DOHH2 (cell line): ENCODE results near the gene CASQ1.

ENCODE experiments used
- H3F3A ChIP-seq: fragments of 200-600 bp; sonication (generic), shearing (Covaris generic); 2 replicates; pipeline ENCODE4 v1.6.0; 2016; ENCODE audit warnings: antibody characterized with exemption, mild to moderate bottlenecking; ENCODE audit not compliant: control insufficient read depth, insufficient read depth
- H3K27ac ChIP-seq: fragments of 200-600 bp; sonication (generic); 2 replicates; pipeline ENCODE4 v1.5.1; 2014; ENCODE audit warnings: low read depth, mild to moderate bottlenecking, low read length, moderate library complexity
- H3K27me3 ChIP-seq: fragments of 200-600 bp; sonication (generic); 2 replicates; pipeline ENCODE4 v1.6.1; 2014; ENCODE audit warnings: mild to moderate bottlenecking, low read length, mixed read lengths; ENCODE audit not compliant: control insufficient read depth
- H3K36me3 ChIP-seq: fragments of 200-600 bp; sonication (generic); 2 replicates; pipeline ENCODE4 v1.6.1; 2014; ENCODE audit warnings: mild to moderate bottlenecking, low read length, moderate library complexity, mixed read lengths; ENCODE audit not compliant: control insufficient read depth
- H3K4me1 ChIP-seq: fragments of 200-600 bp; sonication (generic); 2 replicates; pipeline ENCODE4 v1.6.1; 2014; ENCODE audit warnings: mild to moderate bottlenecking, low read length, mixed read lengths; ENCODE audit not compliant: control insufficient read depth
- H3K4me2 ChIP-seq: fragments of 200-600 bp; sonication (generic); 2 replicates; pipeline ENCODE4 v1.6.0; 2014; ENCODE audit warnings: mild to moderate bottlenecking, low read length, moderate library complexity
- H3K4me3 ChIP-seq: fragments of 200-600 bp; sonication (generic); 2 replicates; pipeline ENCODE4 v1.5.1; 2014; ENCODE audit warnings: mild to moderate bottlenecking, low read length, mixed read lengths
- H3K79me2 ChIP-seq: fragments of 200-600 bp; sonication (generic); 2 replicates; pipeline ENCODE4 v1.6.1; 2014; ENCODE audit warnings: mild to moderate bottlenecking, low read length, mixed read lengths; ENCODE audit not compliant: control insufficient read depth
- H3K9me2 ChIP-seq: fragments of 200-600 bp; sonication (generic); replicated peaks from 2 replicates; pipeline ENCODE4 v1.6.1; 2014; ENCODE audit warnings: mild to moderate bottlenecking, low read length, mixed read lengths; ENCODE audit not compliant: control insufficient read depth
- H3K9me3 ChIP-seq: fragments of 200-600 bp; sonication (generic); 2 replicates; pipeline ENCODE4 v1.6.1; 2014; ENCODE audit warnings: antibody characterized with exemption, low read length, mixed read lengths; ENCODE audit not compliant: control insufficient read depth, insufficient read depth
- H4K20me1 ChIP-seq: fragments of 200-600 bp; sonication (generic); 2 replicates; pipeline ENCODE4 v1.6.0; 2014; ENCODE audit warnings: low read depth, mild to moderate bottlenecking, antibody characterized with exemption, low read length, moderate library complexity; ENCODE audit not compliant: control insufficient read depth, insufficient read depth
- EZH2phosphoT487 ChIP-seq: fragments of 200-600 bp; sonication (generic); IDR thresholded peaks from 2 replicates; pipeline ENCODE4 v1.6.1; 2017; ENCODE audit warnings: borderline replicate concordance, mild to moderate bottlenecking, antibody characterized with exemption, low read length, moderate library complexity, mixed read lengths
- TF ChIP-seq, protein P1 (sequence below): fragments of 200-600 bp; sonication (generic); IDR thresholded peaks from one replicate; pipeline ENCODE4 v1.5.1; 2014; ENCODE audit warnings: antibody characterized with exemption, mild to moderate bottlenecking, low read depth, low read length; ENCODE audit not compliant: poor library complexity, severe bottlenecking

Gene CASQ1

GRCh38 chr1:160164121-160164520 is 26.3 kb upstream of the CASQ1 start:
- no peak overlapping the region for H3K4me2 ChIP-seq
- TF ChIP-seq, protein P1, sequence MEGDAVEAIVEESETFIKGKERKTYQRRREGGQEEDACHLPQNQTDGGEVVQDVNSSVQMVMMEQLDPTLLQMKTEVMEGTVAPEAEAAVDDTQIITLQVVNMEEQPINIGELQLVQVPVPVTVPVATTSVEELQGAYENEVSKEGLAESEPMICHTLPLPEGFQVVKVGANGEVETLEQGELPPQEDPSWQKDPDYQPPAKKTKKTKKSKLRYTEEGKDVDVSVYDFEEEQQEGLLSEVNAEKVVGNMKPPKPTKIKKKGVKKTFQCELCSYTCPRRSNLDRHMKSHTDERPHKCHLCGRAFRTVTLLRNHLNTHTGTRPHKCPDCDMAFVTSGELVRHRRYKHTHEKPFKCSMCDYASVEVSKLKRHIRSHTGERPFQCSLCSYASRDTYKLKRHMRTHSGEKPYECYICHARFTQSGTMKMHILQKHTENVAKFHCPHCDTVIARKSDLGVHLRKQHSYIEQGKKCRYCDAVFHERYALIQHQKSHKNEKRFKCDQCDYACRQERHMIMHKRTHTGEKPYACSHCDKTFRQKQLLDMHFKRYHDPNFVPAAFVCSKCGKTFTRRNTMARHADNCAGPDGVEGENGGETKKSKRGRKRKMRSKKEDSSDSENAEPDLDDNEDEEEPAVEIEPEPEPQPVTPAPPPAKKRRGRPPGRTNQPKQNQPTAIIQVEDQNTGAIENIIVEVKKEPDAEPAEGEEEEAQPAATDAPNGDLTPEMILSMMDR = no peak
- no peak for TF ChIP-seq EZH2phosphoT487

DNA sequence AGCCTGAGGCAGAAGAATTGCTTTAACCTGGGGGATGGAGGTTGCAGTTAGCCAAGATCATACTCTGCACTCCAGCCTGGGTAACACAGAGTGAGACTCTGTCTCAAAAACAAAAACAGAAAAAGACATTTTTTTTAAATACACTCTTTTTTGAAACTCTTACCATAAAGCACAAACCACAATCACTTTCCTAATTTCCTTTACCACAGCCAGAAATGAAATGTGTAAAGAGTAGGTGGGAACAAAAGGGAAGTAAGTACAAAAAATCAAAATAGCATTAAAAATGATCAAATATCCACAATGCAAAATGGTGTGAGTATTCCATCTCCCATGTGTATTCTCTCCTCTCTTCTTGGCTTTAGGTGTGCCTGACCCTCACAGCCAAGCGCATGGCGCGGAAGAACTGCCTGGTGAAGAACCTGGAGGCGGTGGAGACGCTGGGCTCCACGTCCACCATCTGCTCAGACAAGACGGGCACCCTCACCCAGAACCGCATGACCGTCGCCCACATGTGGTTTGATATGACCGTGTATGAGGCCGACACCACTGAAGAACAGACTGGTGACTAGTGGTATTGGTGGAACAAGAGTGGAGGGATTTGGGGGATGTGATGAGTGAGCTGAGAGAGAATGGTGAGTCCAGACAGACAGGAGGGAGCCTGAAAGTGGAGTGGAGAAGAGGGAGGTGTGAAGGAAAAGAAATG is 24.1 kb upstream of the CASQ1 start:
- Histone ChIP-seq H3K4me3 (no peak overlapping the region), H3K9me2 (no peaks in the 10 kb centered on the region), H3K4me2 (no peak overlapping the region), H3K4me1 (peaks cover 12% of the 10 kb centered on the region), H3F3A (0 out of 2 replicates have a peak, but pooled peaks cover 2% of the 10 kb centered on the region), H4K20me1 (no peaks in the 10 kb centered on the region), H3K79me2 (no peaks in the 10 kb centered on the region), H3K36me3 (no peaks in the 10 kb centered on the region), H3K27ac (no peak overlapping the region), H3K27me3 (peaks cover 13% of the 10 kb centered on the region; the same call in 1 of the 2 replicates), H3K9me3 (no peaks in the 10 kb centered on the region)
- TF ChIP-seq, protein P1 = no peak
- no peak for TF ChIP-seq EZH2phosphoT487

More at GRCh38 chr1:160164121-160164520, 26.3 kb upstream of the CASQ1 start:
- Histone ChIP-seq H3K4me1 (peaks cover under 1% of the 10 kb centered on the region; the same call in 1 of the 2 replicates), H3K4me3 (no peak overlapping the region), H3K9me2 (no peaks in the 10 kb centered on the region), H3K79me2 (no peaks in the 10 kb centered on the region), H3K27me3 (peaks cover 17% of the 10 kb centered on the region; the same call in 1 of the 2 replicates), H4K20me1 (no peaks in the 10 kb centered on the region), H3K36me3 (no peaks in the 10 kb centered on the region), H3F3A (0 out of 2 replicates have a peak, but pooled peaks cover under 1% of the 10 kb centered on the region), H3K9me3 (no peaks in the 10 kb centered on the region), H3K27ac (no peak overlapping the region)

- 0 out of 2 replicates have a peak, but pooled peaks cover 2% of the 10 kb centered on the region for H3F3A ChIP-seq
- no peaks in the 10 kb centered on the region for H3K9me3 ChIP-seq
- H3K9me2 ChIP-seq = no peaks in the 10 kb centered on the region
- H3K79me2 ChIP-seq = no peaks in the 10 kb centered on the region
- peaks cover 12% of the 10 kb centered on the region for H3K4me1 ChIP-seq
- TF ChIP-seq, protein P1 = no peak
- no peak for TF ChIP-seq EZH2phosphoT487
- peaks cover 14% of the 10 kb centered on the region; the same call in 1 of the 2 replicates for H3K27me3 ChIP-seq
- H3K27ac ChIP-seq = no peak overlapping the region
- no peak overlapping the region for H3K4me3 ChIP-seq
- no peaks in the 10 kb centered on the region for H4K20me1 ChIP-seq
- H3K36me3 ChIP-seq = no peaks in the 10 kb centered on the region
- H3K4me2 ChIP-seq = no peak overlapping the region
Observed at GRCh38 chr1:160167056-160167455, 23.3 kb upstream of the CASQ1 start.
